NCI-H345 (cell line): ENCODE results near the gene GALK1.
"Not testable (repeated sequence)": the region's sequence is repeated elsewhere in the genome, so short reads cannot be mapped to it uniquely, and the experiment has no call there.

Experiments used
- DNase-seq: peaks from one replicate; lab custom pipeline; 2025; lab: John Stamatoyannopoulos, UW

Gene GALK1

GRCh38 chr17:75783803-75784472 is 18.9 kb upstream of the GALK1 start:
- DNase-seq: peak; percentile 60

GRCh38 chr17:75783069-75783783 is 18.2 kb upstream of the GALK1 start:
- peak; percentile 57 for DNase-seq

- no peak for DNase-seq
Observed at GRCh38 chr17:75779987-75780889, 15.2 kb upstream of the GALK1 start.

GRCh38 chr17:75779250-75779986 is 14.4 kb upstream of the GALK1 start:
- peak; percentile 100 for DNase-seq

GRCh38 chr17:75778861-75779249 is 13.9 kb upstream of the GALK1 start:
- DNase-seq: no peak

GRCh38 chr17:75778066-75778860 is 13.3 kb upstream of the GALK1 start:
- not testable (repeated sequence) for DNase-seq

- DNase-seq: no peak
Observed at GRCh38 chr17:75777296-75777922, 12.4 kb upstream of the GALK1 start.

- DNase-seq: no peak
Observed at GRCh38 chr17:75776386-75777295, 11.6 kb upstream of the GALK1 start.

GRCh38 chr17:75774991-75775668 is 10.1 kb upstream of the GALK1 start:
- DNase-seq: no peak

GRCh38 chr17:75774471-75774990 is 9.5 kb upstream of the GALK1 start:
- no peak for DNase-seq

GRCh38 chr17:75773808-75774470 is 8.9 kb upstream of the GALK1 start:
- DNase-seq: no peak

GRCh38 chr17:75773121-75773807 is 8.3 kb upstream of the GALK1 start:
- DNase-seq: no peak

GRCh38 chr17:75771334-75772281 is 6.6 kb upstream of the GALK1 start:
- no peak for DNase-seq

GRCh38 chr17:75769536-75769935 is 4.5 kb upstream of the GALK1 start:
- DNase-seq: peak; percentile 84

- DNase-seq: no peak
Observed at GRCh38 chr17:75767881-75768280, 2.9 kb upstream of the GALK1 start.

GRCh38 chr17:75765981-75766380 is 989 bp upstream of the GALK1 start:
- no peak for DNase-seq

- DNase-seq: no peak
Observed at GRCh38 chr17:75764417-75764710, 628 bp downstream of the GALK1 start.
